ENCODE results near the gene LRRC2. TPM values are rescaled to one million over a fixed set of nuclear protein-coding genes. Genes with fewer than 3 reads are reported as not detected.

The LRRC2 gene
- total and polyA plus RNA-seq, 2 experiments from 2014 or later = 0.60 to 4.4 TPM

- Histone ChIP-seq H3K27me3 (peaks cover 25% of the 10 kb centered on the region), H3K9me3 (ENCODE audit: low read depth) (no peaks in the 10 kb centered on the region), H3K4me2 (peak overlapping the region; percentile 70), H3K36me3 (replicated peaks; ENCODE audit: insufficient read depth, low read depth) (no peaks in the 10 kb centered on the region), H3K4me3 (no peak overlapping the region), H3K79me2 (no peaks in the 10 kb centered on the region), H2AFZ (peak overlapping the region; percentile 60), H3K4me1 (ENCODE audit: insufficient read depth) (peaks cover 20% of the 10 kb centered on the region), H4K20me1 (ENCODE audit: insufficient read depth, poor library complexity, severe bottlenecking) (no peaks in the 10 kb centered on the region), H3K9me2 (replicated peaks; ENCODE audit: insufficient read depth) (no peaks in the 10 kb centered on the region), H3K27ac (no peak overlapping the region)
- DNase-seq (ENCODE audit: low spot score) = no peak
- 47% methylated on average over 10 of the region's 10 CpGs for WGBS (ENCODE audit: low lambda C conversion rate, missing lambda C conversion rate)
- TF ChIP-seq CTCF (IDR thresholded peaks at IDR 0.05; ENCODE audit: poor library complexity) (no peak), EZH2phosphoT487 (IDR thresholded peaks at IDR 0.05; ENCODE audit: low read depth, severe bottlenecking, unreplicated experiment) (no peak), EZH2 (IDR thresholded peaks at IDR 0.05; ENCODE audit: borderline replicate concordance) (no peak)
Measured at GRCh38 chr3:46576386-46576785, 10.3 kb upstream of the LRRC2 start.

- Histone ChIP-seq H3K4me1 (ENCODE audit: insufficient read depth) (peaks cover 20% of the 10 kb centered on the region), H3K27ac (no peak overlapping the region), H3K4me2 (no peak overlapping the region), H4K20me1 (ENCODE audit: insufficient read depth, poor library complexity, severe bottlenecking) (no peaks in the 10 kb centered on the region), H3K9me2 (replicated peaks; ENCODE audit: insufficient read depth) (no peaks in the 10 kb centered on the region), H3K9me3 (ENCODE audit: low read depth) (no peaks in the 10 kb centered on the region), H3K79me2 (no peaks in the 10 kb centered on the region), H3K4me3 (no peak overlapping the region), H3K36me3 (replicated peaks; ENCODE audit: insufficient read depth, low read depth) (no peaks in the 10 kb centered on the region), H2AFZ (no peak overlapping the region), H3K27me3 (peaks cover 25% of the 10 kb centered on the region)
- TF ChIP-seq CTCF (IDR thresholded peaks at IDR 0.05; ENCODE audit: poor library complexity) (no peak), EZH2 (IDR thresholded peaks at IDR 0.05; ENCODE audit: borderline replicate concordance) (no peak), EZH2phosphoT487 (IDR thresholded peaks at IDR 0.05; ENCODE audit: low read depth, severe bottlenecking, unreplicated experiment) (no peak)
- WGBS (ENCODE audit: low lambda C conversion rate, missing lambda C conversion rate) = 67% methylated on average over 11 of the region's 11 CpGs
- DNase-seq (ENCODE audit: low spot score) = no peak
Measured at GRCh38 chr3:46575577-46576222, 9.6 kb upstream of the LRRC2 start.

GRCh38 chr3:46574881-46575576, 8.9 kb upstream of the LRRC2 start:
- peaks cover 20% of the 10 kb centered on the region for H3K4me1 ChIP-seq (ENCODE audit: insufficient read depth)
- 60% methylated on average over 5 of the region's 5 CpGs for WGBS (ENCODE audit: low lambda C conversion rate, missing lambda C conversion rate)
- H3K4me2 ChIP-seq = no peak overlapping the region
- DNase-seq (ENCODE audit: low spot score) = no peak
- TF ChIP-seq CTCF (IDR thresholded peaks at IDR 0.05; ENCODE audit: poor library complexity) (no peak), EZH2phosphoT487 (IDR thresholded peaks at IDR 0.05; ENCODE audit: low read depth, severe bottlenecking, unreplicated experiment) (no peak), EZH2 (IDR thresholded peaks at IDR 0.05; ENCODE audit: borderline replicate concordance) (no peak)
- no peaks in the 10 kb centered on the region for H3K36me3 ChIP-seq (replicated peaks; ENCODE audit: insufficient read depth, low read depth)
- no peak overlapping the region for H2AFZ ChIP-seq
- H3K4me3 ChIP-seq = no peak overlapping the region
- peaks cover 25% of the 10 kb centered on the region for H3K27me3 ChIP-seq
- H3K9me2 ChIP-seq (replicated peaks; ENCODE audit: insufficient read depth) = no peaks in the 10 kb centered on the region
- no peaks in the 10 kb centered on the region for H4K20me1 ChIP-seq (ENCODE audit: insufficient read depth, poor library complexity, severe bottlenecking)
- H3K27ac ChIP-seq = peak overlapping the region; percentile 2
- H3K79me2 ChIP-seq = no peaks in the 10 kb centered on the region
- H3K9me3 ChIP-seq (ENCODE audit: low read depth) = no peaks in the 10 kb centered on the region
